ENCODE measurements around the gene MACROD2. TPM values are rescaled to one million over a fixed set of nuclear protein-coding genes. Genes with fewer than 3 reads are reported as not detected.

MACROD2 gene
- total RNA-seq, 1 experiment from 2014 or later = 1.6 TPM

DNA sequence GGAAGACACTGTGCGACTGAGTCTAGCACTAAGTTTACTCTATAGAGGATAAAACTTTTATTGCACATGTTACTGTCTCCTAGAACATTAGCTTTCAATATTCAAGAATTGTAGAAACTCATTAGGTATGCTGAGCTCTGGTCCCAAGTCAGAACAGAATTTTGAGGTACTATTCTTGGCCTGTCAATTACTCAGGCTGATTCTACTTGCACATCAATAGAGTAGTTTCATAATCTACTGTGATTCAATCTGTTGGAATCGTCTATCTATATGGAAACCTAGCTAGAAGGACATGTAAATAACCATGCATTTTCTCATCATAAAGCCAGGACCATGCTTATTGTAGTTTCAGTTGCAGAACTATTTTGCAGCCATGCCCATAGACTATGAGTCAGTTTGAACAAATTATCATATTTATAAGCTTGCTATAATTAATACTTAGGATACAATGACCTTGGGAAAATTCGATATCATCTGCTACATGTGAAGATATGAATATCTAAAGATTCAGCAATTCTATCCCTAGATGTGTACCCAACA is 300.5 kb downstream of the MACROD2 start:
- no peak overlapping the region for H3K4me3 Mint-ChIP-seq
- Histone ChIP-seq H2BK12ac (ENCODE audit: insufficient read length, low read depth, low read length) (no peak overlapping the region), H3T11ph (ENCODE audit: low read length) (no peak overlapping the region), H4K91ac (ENCODE audit: insufficient read length, low read depth, low read length) (no peak overlapping the region), H3K27me3 (ENCODE audit: insufficient read depth, low read length) (no peaks in the 10 kb centered on the region), H2AFZ (ENCODE audit: low read length) (no peak overlapping the region), H3K23me2 (ENCODE audit: insufficient read length, low read depth, low read length, poor library complexity, severe bottlenecking) (no peaks in the 10 kb centered on the region), H3K79me1 (ENCODE audit: insufficient read depth, low read depth, low read length, poor library complexity, severe bottlenecking) (no peaks in the 10 kb centered on the region), H3K9ac (ENCODE audit: extremely low read depth, insufficient read length, low read length) (no peak overlapping the region), H3K4me1 (ENCODE audit: insufficient read depth, low read length) (no peaks in the 10 kb centered on the region), H2BK15ac (ENCODE audit: low read depth, low read length) (no peak overlapping the region), H3K18ac (ENCODE audit: insufficient read length, low read depth, low read length) (no peak overlapping the region), H2AK5ac (ENCODE audit: insufficient read length, low read length) (no peak overlapping the region), H4K8ac (replicated peaks; ENCODE audit: insufficient read length, low read depth, low read length) (no peak overlapping the region), H3K56ac (ENCODE audit: insufficient read length, low read depth, low read length) (no peak overlapping the region), H3K27ac (ENCODE audit: insufficient read length, low read depth, low read length) (no peak overlapping the region), H3K23ac (ENCODE audit: insufficient read length, low read depth, low read length) (no peak overlapping the region), H2BK120ac (ENCODE audit: low read depth, low read length, poor library complexity, severe bottlenecking) (no peak overlapping the region), H4K5ac (ENCODE audit: insufficient read length, low read depth, low read length) (no peak overlapping the region), H3K4me2 (ENCODE audit: insufficient read depth, insufficient read length, low read length) (no peak overlapping the region), H3K9me3 (ENCODE audit: control insufficient read depth, low read depth, low read length) (no peaks in the 10 kb centered on the region), H4K20me1 (ENCODE audit: control insufficient read depth, insufficient read depth, insufficient read length) (no peaks in the 10 kb centered on the region), H2BK20ac (ENCODE audit: low read depth, low read length, poor library complexity, severe bottlenecking) (no peak overlapping the region), H3K14ac (ENCODE audit: insufficient read depth, low read length) (no peak overlapping the region), H3K79me2 (ENCODE audit: insufficient read depth, low read length) (no peaks in the 10 kb centered on the region), H3K4ac (ENCODE audit: low read depth, low read length) (no peak overlapping the region), H2BK5ac (ENCODE audit: insufficient read length, low read length) (no peak overlapping the region)
- H3K4me1 Mint-ChIP-seq = peaks cover 4 to 5% of the 10 kb centered on the region in 2 experiments; a peak in 2 of 4 replicates
- H3K27ac Mint-ChIP-seq = no peak overlapping the region
- no CpG with 5 or more reads among the region's 3 CpGs for WGBS (ENCODE audit: extremely low coverage, insufficient read length, low lambda C conversion rate)
- DNase-seq = no peak
- H3K36me3 Mint-ChIP-seq (ENCODE audit: insufficient read depth in 1 of 3, low read depth in 3 of 3) = no peaks in the 10 kb centered on the region
- H3K9me3 Mint-ChIP-seq = no peaks in the 10 kb centered on the region
- no peaks in the 10 kb centered on the region for H3K27me3 Mint-ChIP-seq (ENCODE audit: low read depth)
- TF ChIP-seq, protein P1, sequence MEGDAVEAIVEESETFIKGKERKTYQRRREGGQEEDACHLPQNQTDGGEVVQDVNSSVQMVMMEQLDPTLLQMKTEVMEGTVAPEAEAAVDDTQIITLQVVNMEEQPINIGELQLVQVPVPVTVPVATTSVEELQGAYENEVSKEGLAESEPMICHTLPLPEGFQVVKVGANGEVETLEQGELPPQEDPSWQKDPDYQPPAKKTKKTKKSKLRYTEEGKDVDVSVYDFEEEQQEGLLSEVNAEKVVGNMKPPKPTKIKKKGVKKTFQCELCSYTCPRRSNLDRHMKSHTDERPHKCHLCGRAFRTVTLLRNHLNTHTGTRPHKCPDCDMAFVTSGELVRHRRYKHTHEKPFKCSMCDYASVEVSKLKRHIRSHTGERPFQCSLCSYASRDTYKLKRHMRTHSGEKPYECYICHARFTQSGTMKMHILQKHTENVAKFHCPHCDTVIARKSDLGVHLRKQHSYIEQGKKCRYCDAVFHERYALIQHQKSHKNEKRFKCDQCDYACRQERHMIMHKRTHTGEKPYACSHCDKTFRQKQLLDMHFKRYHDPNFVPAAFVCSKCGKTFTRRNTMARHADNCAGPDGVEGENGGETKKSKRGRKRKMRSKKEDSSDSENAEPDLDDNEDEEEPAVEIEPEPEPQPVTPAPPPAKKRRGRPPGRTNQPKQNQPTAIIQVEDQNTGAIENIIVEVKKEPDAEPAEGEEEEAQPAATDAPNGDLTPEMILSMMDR (conservative IDR thresholded peaks at IDR 0.05) = no peak

Data from H9 (cell line).